Activated T-cell treated with anti-CD3 and anti-CD28 coated beads, Interleukin-2, amount 50 U/mL, for 4 hours (primary cell): Measurements from ENCODE around the gene KMT2D. TPM values are rescaled to one million over a fixed set of nuclear protein-coding genes. Genes with fewer than 3 reads are reported as not detected.

Source experiments
- ATAC-seq, 2 donors: fragments of 200-7000 bp; cut with Tn5 transposase; one replicate each; pipeline ENCODE4 v1.10.0; 2021
- DNase-seq: peaks from one replicate; pipeline ENCODE4 v3.0.0-alpha.2; 2020
- H3K27me3 Mint-ChIP-seq: one replicate; pipeline ENCODE4 v1.8.0; 2021; ENCODE audit warnings: low read depth, mixed read lengths
- H3K36me3 Mint-ChIP-seq: one replicate; pipeline ENCODE4 v1.8.0; 2022; ENCODE audit warnings: mixed read lengths; ENCODE audit not compliant: insufficient read depth
- H3K4me1 Mint-ChIP-seq: one replicate; pipeline ENCODE4 v1.8.0; 2021; ENCODE audit warnings: low read depth, mixed read lengths
- H3K4me3 Mint-ChIP-seq: one replicate; pipeline ENCODE4 v1.8.0; 2021; ENCODE audit warnings: mild to moderate bottlenecking, moderate library complexity, mixed read lengths
- H3K9me3 Mint-ChIP-seq: one replicate; pipeline ENCODE4 v1.8.0; 2021; ENCODE audit warnings: mixed read lengths
- total RNA-seq, 3 donors: library from RNA; stranded (reverse); gene quantifications; one replicate each; pipeline ENCODE4 v1.2.1, GENCODE V29; 2021

KMT2D gene
- total RNA-seq, 3 donors from 2014 or later, result 102 to 106 (median 105) TPM

DNA sequence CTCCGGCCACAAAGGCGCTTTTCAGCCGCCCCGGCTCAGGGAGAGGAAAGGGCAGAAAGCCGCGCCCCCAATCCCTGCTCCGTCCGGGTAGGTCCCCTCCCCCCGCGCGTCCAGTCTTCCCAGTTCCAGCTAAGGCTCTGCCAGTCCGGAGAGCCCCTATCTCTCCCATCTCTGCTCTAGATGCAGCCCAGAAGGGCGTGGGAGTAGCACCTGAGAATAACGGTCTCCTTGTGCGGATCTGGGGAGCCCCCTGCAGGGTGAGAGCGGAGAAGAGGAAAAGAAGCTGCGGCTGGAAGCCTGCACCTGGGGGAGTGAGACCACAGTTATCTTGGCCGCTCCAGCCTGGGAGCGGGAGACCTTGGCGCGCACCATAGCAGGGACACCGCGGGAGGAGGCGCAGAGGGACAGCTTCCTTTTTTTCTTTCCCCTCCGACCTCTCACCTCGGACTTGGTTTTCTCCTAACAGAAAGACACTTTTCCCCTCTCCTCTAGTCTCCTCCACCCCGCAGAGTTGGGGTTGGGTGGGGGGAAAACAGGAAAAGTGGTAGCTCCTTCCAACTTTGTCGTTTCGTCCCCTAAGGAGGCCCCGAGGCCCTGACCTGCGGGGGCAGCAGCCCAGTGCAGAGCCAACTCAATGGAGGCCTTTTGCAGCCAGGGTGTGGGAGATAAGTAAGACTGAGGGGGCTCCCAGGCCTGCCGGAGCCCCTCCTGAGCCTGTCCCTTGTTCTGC, 31.7 kb upstream of the KMT2D start:
- DNase-seq (peak; percentile 62), ATAC-seq (peak; percentile 35 to 41)
- Mint-ChIP-seq H3K27me3 (peaks cover 62% of the 10 kb centered on the region), H3K9me3 (no peaks in the 10 kb centered on the region), H3K36me3 (no peaks in the 10 kb centered on the region), H3K4me3 (no peak overlapping the region), H3K4me1 (peaks cover 56% of the 10 kb centered on the region)

DNA sequence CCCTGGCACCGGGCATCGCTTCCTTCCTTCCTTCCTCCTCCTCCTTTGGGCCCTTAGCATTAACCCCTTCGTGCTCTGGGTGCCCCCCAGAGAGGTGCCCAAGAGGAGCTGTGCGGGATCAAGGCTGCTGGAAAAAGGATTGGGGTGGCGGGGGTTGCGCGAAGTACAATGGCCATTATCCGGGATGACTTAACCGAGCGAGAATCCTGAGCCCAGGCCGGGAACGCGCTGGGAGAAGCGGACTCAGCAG, 31.2 kb upstream of the KMT2D start:
- Mint-ChIP-seq H3K9me3 (no peaks in the 10 kb centered on the region), H3K4me1 (peaks cover 56% of the 10 kb centered on the region), H3K4me3 (no peak overlapping the region), H3K27me3 (peaks cover 63% of the 10 kb centered on the region), H3K36me3 (no peaks in the 10 kb centered on the region)
- DNase-seq, result no peak
- ATAC-seq, result no peak

DNA sequence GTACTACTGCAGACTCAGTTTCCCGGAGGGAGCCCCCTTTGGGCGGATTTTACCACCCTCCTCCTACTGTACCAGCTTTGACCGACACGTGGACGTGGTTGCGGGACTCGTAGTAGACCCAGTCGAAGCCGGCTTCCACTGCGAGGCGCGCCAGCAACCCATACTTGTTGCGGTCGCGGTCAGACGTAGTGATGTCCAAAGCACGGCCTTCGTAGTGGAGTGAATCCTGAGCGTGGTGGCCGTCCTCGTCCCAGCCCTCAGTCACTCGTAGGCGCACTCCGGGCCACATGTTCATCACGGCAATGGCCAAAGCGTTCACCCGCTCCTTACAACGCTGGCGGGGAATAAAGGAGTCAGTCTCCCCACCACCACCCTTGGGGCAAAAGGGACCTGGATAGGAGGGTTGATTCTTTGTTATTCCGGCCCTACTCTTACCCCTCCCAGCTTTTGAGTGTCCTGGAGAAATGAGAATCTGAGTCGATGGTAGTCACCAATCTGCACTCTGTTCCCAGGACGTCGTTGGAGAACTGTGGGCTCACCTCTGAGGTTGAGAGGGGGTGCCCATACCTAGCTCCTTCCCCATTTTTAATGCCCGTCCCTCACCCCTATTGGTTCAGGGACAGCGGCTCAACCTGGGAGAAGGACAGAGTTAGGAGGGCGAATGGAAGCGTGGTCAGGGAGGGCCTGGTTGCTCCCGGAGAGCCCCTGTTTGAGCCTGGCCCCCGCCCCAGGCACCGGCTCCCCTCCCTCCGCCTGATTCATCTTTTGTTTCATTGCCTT, 30.7 kb upstream of the KMT2D start:
- DNase-seq (no peak), ATAC-seq (no peak)
- Mint-ChIP-seq H3K4me3 (no peak overlapping the region), H3K4me1 (peaks cover 58% of the 10 kb centered on the region), H3K9me3 (no peaks in the 10 kb centered on the region), H3K36me3 (no peaks in the 10 kb centered on the region), H3K27me3 (peaks cover 66% of the 10 kb centered on the region)

DNA sequence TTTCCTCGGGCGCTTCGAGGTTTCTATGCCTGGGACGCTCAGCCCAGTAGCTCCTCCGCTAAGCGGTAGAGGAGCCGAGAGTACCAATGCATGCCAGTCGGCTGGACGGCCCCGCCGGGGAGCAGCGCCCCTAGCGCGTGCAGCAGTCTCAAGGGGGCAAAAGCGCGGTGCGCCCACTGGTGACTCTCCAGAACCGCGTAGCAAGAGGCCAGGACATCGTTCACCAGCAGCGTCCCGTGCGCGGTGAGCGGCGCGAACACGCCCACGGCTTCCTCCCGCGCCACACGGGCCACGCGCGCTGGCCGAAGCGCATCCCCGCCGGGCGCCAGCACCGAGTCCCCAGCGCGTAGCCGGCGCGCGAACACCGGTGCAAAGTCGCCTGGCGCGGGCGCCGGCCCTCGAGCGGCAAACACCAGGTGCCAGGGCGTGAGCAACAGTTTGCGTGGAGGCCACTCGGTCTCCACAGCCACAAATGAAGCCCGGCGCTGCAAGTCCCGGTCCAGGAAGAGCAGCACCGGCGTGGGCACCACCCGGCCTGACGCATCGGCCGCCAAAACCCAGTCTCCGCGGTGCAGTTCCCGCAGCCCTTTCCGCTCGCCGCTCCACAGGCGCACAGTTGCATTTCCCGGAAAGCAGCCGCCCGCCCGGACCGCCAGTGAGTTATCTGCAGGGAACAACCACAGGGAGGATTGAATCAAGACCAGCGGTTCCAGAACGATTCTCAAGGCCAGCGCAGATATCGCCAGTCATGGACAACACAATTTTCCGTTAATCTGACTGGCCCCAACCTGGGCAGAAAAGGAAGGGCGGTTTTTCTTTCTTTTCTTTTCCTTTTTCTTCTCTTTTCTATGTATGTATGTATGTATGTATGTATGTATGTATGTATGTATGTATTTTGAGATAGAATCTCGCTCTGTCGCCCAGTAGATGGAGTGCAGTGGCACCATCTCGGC, 29.5 kb upstream of the KMT2D start:
- peak; percentile 39 to 41 for ATAC-seq
- peaks cover 55% of the 10 kb centered on the region for H3K4me1 Mint-ChIP-seq
- peak overlapping the region; percentile 67 for H3K4me3 Mint-ChIP-seq
- peaks cover 60% of the 10 kb centered on the region for H3K27me3 Mint-ChIP-seq
- no peaks in the 10 kb centered on the region for H3K36me3 Mint-ChIP-seq
- no peak for DNase-seq
- no peaks in the 10 kb centered on the region for H3K9me3 Mint-ChIP-seq

DNA sequence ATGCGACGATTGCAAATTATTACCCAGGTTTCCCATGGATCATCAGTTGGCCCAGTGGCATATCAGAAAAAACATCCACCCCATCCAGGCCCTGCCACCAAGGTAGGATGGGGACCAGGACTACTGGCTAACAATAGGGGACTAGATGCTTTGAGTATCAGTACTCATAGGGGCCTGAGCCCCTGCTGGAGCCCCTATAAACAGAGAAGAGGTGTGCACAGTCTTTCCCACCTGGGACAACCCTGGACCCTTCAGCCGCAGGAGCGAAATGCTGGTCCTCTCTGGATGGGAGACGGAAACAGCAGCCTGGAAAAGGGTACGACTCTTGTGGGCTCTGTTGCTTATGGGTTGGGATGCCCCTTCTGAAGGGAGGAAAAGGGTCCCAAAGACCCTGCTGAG, 28.3 kb upstream of the KMT2D start:
- no peaks in the 10 kb centered on the region for H3K36me3 Mint-ChIP-seq
- peaks cover 49% of the 10 kb centered on the region for H3K4me1 Mint-ChIP-seq
- H3K4me3 Mint-ChIP-seq, result no peak overlapping the region
- H3K27me3 Mint-ChIP-seq, result peaks cover 54% of the 10 kb centered on the region
- H3K9me3 Mint-ChIP-seq, result no peaks in the 10 kb centered on the region
- ATAC-seq (no peak), DNase-seq (no peak)

DNA sequence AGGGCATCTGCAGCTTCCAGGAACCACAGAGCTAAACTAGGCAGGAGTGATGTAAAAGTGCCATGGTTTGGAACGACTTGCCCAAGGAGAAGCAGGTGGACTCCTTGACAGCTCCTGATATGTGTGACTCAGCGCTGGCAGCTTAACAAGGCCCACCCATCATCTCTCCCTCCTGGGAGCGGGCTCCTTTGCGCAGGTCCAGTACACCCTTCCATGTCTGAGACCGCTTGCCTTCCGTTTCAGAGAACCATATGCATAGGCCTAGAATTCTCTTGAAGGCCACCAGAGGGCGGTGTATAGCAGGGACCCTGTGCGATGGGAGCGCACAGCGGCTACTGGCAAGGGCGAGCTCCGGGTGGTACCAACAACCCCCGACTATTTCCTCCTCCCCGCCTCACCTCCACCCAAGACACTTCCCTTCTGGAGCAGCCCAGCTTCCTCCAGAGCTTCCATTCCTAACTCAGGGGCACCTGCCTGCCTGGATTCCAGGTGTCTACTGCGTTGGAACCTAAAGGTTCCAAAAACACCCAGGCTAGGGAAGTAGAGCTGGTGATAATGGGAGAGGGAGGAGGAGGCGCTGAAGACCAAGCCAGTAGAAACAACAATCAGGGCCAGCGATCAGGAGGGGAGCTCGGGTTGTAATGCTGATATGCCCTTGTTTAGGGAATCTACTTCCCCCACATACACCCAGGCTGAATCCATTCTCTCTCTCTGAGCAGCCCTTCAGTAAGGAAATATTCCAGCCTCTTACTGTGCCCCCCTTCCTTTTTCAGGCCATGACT, 27.7 kb upstream of the KMT2D start:
- DNase-seq (peak; percentile 61), ATAC-seq (peak; percentile 88)
- no peaks in the 10 kb centered on the region for H3K9me3 Mint-ChIP-seq
- H3K27me3 Mint-ChIP-seq, result peaks cover 48% of the 10 kb centered on the region
- H3K4me1 Mint-ChIP-seq, result peaks cover 43% of the 10 kb centered on the region
- H3K36me3 Mint-ChIP-seq, result no peaks in the 10 kb centered on the region
- peak overlapping the region; percentile 24 for H3K4me3 Mint-ChIP-seq

DNA sequence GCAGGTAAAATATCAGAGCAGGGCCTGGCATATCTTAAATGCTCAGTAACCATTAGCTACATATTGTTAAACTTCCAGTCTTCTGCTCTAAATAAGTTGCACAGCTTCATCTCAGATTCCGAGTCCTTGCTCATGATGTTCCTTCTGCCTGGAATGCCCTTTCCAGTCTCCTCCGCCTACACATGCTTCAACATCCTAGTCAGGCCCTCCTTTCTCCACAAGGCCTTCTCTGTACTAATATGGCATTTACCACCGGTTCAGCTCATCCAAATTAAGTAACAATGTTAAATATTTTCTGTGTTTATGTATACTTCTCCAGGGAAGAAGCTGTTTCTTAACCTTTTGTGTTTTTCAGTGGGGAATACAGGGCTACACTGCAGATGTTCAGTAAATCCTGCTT, 25.5 kb upstream of the KMT2D start:
- Mint-ChIP-seq H3K4me1 (peaks cover 29% of the 10 kb centered on the region), H3K9me3 (no peaks in the 10 kb centered on the region), H3K36me3 (no peaks in the 10 kb centered on the region), H3K4me3 (no peak overlapping the region), H3K27me3 (peaks cover 28% of the 10 kb centered on the region)
- no peak for DNase-seq
- no peak for ATAC-seq

DNA sequence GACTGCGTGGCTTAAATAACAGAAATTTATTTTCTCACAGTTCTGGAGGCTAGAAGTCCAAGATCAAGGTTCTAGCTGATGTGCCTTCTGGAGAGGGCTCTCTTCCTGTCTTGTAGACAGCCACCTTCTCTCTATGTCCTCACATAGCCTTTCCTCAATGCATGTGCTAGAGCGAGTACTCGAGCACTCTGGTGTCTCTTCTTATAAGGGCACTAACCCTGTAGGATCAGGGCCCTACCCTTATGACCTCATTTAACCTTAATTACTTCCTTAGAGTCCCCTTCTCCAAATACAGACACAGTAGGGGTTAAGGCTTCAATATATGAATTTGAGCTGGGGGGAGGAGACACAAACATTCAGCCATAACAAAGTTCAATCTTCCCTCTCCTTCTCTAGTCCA, 23.8 kb upstream of the KMT2D start:
- ATAC-seq (no peak), DNase-seq (no peak)
- peaks cover 16% of the 10 kb centered on the region for H3K4me1 Mint-ChIP-seq
- peaks cover 15% of the 10 kb centered on the region for H3K27me3 Mint-ChIP-seq
- no peaks in the 10 kb centered on the region for H3K9me3 Mint-ChIP-seq
- no peaks in the 10 kb centered on the region for H3K36me3 Mint-ChIP-seq
- H3K4me3 Mint-ChIP-seq, result no peak overlapping the region

DNA sequence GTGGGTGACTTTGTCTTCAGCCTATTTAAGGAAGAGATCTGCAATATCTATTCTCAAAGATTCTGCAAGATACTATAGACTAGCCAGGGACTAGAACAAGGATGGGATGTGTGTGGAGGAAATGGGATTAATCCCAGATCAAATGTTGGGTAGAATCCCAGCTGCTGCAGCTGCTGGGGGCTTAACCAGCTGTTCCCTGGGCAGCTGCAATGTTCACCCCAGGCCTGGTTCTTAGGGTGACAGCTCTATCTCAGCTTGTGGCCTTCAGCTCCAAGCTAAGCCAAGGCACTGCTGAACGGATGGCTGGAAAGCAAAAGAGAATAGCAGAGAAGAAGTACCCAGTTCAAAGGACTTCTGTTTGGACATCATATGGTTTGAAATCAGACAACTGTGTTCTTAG, 19.2 kb upstream of the KMT2D start:
- Mint-ChIP-seq H3K4me3 (no peak overlapping the region), H3K36me3 (no peaks in the 10 kb centered on the region), H3K27me3 (peaks cover 1% of the 10 kb centered on the region), H3K9me3 (no peaks in the 10 kb centered on the region), H3K4me1 (no peaks in the 10 kb centered on the region)
- ATAC-seq (no peak), DNase-seq (no peak)

DNA sequence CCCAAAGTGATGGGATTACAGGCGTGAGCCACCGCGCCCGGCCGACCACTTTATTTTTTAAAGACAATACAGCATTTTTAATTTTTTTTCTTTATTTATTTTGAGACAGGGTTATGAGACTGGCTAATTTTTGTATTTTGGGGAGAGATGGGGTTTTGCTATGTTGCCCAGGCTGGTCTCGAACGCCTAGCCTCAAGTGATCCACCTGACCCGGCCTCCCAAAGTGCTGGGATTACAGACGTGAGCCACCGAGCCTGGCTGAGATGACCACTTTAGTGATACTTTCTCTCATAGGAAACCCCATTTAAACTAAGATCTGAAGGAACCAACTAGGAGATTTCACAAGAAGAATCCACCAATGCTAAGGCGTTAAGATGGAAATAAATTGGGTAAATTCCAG, 10.4 kb upstream of the KMT2D start:
- Mint-ChIP-seq H3K4me1 (peaks cover 16% of the 10 kb centered on the region), H3K27me3 (no peaks in the 10 kb centered on the region), H3K4me3 (no peak overlapping the region), H3K9me3 (no peaks in the 10 kb centered on the region), H3K36me3 (no peaks in the 10 kb centered on the region)
- DNase-seq (no peak), ATAC-seq (no peak)

DNA sequence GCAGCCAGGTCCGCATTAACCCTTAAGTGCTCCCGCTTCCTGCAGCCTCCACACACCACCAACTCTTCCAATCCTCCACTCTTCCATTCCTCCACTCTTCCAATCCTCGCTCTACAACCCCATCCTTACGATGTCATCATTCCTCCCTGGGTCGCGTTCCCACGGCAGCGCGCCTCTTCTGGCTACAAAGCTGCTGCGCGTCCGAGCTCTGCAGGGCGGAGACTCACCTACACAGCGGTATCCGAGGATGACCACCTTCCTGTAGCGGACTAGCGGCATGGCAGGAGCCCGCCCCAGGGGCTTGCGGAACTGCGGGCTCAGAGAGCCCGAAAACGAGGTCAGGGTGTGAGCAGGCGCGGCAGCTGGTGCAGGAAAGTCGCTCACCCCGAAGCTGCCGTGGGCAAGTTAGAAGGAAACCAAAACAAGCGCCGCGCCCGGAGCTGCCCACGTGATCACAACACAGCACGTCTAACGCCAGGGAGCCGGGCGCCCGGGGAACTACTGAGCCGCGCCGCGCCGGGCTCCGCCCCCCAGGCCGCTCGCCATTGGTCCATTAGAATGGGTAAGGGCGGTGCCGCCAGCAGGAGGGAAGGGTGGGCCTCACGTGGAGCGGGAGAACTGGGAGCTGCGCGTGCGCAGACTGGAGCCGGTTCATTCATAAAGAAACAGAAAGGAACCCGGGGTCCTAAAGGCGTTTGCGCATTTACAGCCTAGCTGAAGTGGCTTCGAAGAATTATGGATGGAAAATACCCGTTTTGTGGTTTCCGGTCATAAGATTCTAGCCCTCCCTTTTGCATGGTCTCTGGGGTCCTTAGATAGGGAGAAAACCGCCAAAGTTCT, 9.1 kb upstream of the KMT2D start, which contains the start of gene RHEBL1:
Gene RHEBL1, minus strand, starts transcription at position 473 of the 840 bp plus-strand sequence. Its CDS starts 194 bp downstream, at position 279.
- no peaks in the 10 kb centered on the region for H3K9me3 Mint-ChIP-seq
- H3K4me3 Mint-ChIP-seq, result peak within 1 kb of the TSS; percentile 92
- H3K27me3 Mint-ChIP-seq, result no peaks in the 10 kb centered on the region
- peak; percentile 98 for DNase-seq
- ATAC-seq, result peak; percentile 100
- peaks cover 16% of the 10 kb centered on the region for H3K4me1 Mint-ChIP-seq
- H3K36me3 Mint-ChIP-seq, result no peaks in the 10 kb centered on the region

DNA sequence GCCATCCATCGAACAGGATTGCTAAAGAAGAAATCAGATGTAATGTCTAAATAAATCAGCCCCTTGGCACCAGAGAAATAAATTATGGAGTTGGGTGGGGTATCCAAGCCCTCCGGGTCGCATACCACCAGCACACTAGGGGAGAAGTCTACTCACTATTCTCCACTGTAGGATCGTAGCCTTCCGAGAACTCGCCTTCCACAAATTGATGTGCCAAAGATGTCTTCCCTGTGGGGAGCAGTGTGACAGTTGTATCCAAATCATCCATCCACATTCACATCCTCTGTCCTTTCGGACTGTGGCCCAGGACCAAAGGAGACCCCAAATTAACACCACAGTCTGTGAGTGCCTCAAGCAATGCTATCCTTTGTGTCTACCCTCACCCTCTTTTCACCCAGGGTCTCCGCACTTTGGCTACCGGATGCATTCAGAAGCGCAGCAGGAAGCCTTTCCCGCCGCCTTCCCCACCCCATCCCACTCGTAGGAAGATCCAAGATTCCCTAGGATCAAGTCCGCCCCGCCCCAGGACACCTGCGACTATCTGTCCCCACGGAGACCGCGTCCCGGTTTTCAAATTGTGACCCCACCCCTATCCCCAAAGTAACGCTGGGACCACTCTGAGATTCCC, 8.4 kb upstream of the KMT2D start:
- Mint-ChIP-seq H3K9me3 (no peaks in the 10 kb centered on the region), H3K4me1 (peaks cover 17% of the 10 kb centered on the region), H3K27me3 (no peaks in the 10 kb centered on the region), H3K36me3 (no peaks in the 10 kb centered on the region), H3K4me3 (peak overlapping the region; percentile 92)
- ATAC-seq (no peak), DNase-seq (no peak)

DNA sequence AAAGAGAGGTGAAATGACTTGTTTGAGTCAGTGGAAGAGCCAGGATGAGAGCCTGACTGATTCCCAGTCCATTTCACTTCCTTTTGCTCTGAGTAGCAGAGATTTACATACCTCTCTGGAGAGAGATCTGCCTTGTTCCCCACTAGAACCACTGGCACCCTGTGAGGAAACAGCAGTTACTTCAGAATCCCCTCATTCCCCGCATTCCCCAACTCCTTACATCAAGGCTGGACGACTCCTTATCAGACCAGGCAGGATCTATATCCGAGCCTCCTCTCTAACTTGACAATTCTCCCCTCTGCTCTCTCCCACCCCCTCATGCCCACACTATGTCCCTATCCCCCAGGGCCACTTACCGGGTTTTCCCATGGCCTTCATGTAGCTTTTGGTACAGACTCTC, 5.5 kb upstream of the KMT2D start:
- H3K4me3 Mint-ChIP-seq, result no peak overlapping the region
- ATAC-seq (no peak), DNase-seq (no peak)
- no peaks in the 10 kb centered on the region for H3K36me3 Mint-ChIP-seq
- no peaks in the 10 kb centered on the region for H3K9me3 Mint-ChIP-seq
- peaks cover 24% of the 10 kb centered on the region for H3K4me1 Mint-ChIP-seq
- H3K27me3 Mint-ChIP-seq, result no peaks in the 10 kb centered on the region
